Prostate gland (tissue), 2 donors: Measurements from ENCODE around the gene RPL35A.

Source experiments
- POLR2A ChIP-seq: fragments of 450-650 bp; IDR thresholded peaks from one replicate; pipeline ENCODE4 v1.6.1; 2016; ENCODE audit warnings: antibody characterized with exemption, mild to moderate bottlenecking
- TF ChIP-seq, protein P1 (sequence below), 4 experiments: fragments of 200-600 bp in 2 of 4; fragments of 450-650 bp in 2 of 4; sonication (generic) in 2 of 4; IDR thresholded peaks; 1 replicate in 3 of 4; 2 replicates in 1 of 4; pipeline ENCODE4 v1.5.1; 2016 to 2019; ENCODE audit warnings: antibody characterized with exemption in 4 of 4, mild to moderate bottlenecking in 2 of 4, moderate library complexity in 2 of 4

- no peak for TF ChIP-seq POLR2A
- TF ChIP-seq, protein P1, sequence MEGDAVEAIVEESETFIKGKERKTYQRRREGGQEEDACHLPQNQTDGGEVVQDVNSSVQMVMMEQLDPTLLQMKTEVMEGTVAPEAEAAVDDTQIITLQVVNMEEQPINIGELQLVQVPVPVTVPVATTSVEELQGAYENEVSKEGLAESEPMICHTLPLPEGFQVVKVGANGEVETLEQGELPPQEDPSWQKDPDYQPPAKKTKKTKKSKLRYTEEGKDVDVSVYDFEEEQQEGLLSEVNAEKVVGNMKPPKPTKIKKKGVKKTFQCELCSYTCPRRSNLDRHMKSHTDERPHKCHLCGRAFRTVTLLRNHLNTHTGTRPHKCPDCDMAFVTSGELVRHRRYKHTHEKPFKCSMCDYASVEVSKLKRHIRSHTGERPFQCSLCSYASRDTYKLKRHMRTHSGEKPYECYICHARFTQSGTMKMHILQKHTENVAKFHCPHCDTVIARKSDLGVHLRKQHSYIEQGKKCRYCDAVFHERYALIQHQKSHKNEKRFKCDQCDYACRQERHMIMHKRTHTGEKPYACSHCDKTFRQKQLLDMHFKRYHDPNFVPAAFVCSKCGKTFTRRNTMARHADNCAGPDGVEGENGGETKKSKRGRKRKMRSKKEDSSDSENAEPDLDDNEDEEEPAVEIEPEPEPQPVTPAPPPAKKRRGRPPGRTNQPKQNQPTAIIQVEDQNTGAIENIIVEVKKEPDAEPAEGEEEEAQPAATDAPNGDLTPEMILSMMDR (IDR thresholded peaks at IDR 0.05) = no peak
Observed at GRCh38 chr3:197975311-197975710, 25.3 kb downstream of the RPL35A start.
